Glomerular visceral epithelial cell (primary cell): ENCODE measurements around the gene TNFSF15.

Experiments
- DNase-seq: peaks from one replicate; pipeline ENCODE4 v3.0.0-alpha.2; 2016; ENCODE audit errors: extremely low spot score

The TNFSF15 gene

DNA sequence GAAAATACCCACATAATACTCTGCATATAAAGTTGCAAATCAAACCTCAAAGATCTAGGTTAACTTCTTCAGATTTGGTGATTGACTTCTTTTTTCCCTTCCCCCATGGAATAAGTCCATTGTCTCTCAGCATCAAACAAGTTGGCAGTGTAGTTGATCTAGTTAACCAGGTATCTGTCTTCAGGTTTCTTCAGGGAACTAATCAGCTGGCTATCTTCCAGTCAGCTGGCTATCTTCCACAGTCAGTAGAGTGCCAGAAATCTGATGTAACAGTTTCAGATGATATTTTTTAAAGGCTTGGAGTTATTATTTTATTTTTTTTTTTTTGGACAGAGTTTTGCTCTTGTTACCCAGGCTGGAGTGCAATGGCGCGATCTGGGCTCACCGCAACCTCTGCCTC is 16.8 kb downstream of the TNFSF15 start:
- no peak for DNase-seq

GRCh38 chr9:114787781-114788498 is 17.9 kb downstream of the TNFSF15 start:
- DNase-seq = no peak

GRCh38 chr9:114787214-114787613 is 18.6 kb downstream of the TNFSF15 start:
- DNase-seq = no peak

- peak; percentile 47 for DNase-seq
Observed at GRCh38 chr9:114785866-114786650, 19.8 kb downstream of the TNFSF15 start.

DNA sequence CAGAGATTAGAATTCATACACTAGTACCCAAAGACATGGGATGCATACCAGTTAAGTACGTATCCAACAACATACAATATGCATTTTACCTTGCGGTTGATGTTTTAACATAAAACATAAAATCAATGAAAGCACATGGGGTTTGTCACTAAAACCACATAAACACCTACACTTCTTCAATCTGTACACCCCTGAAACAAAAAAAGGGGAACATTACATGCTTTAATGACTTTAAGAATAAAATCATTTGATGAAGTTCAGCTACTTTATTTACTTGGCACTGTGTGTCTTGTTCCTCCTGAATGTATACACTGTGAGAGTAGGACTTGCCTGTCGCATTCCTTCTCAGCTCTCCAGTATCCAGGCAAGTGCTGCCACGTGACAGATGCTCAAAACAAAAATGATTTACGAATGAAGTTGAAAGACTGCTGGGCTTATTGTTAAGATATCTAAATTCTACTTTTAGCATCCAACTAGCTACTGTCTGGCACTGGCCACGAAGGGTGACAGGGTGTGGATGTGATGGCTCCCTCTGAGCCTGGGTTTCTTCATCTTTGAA is 21.0 kb downstream of the TNFSF15 start:
- DNase-seq = no peak

DNA sequence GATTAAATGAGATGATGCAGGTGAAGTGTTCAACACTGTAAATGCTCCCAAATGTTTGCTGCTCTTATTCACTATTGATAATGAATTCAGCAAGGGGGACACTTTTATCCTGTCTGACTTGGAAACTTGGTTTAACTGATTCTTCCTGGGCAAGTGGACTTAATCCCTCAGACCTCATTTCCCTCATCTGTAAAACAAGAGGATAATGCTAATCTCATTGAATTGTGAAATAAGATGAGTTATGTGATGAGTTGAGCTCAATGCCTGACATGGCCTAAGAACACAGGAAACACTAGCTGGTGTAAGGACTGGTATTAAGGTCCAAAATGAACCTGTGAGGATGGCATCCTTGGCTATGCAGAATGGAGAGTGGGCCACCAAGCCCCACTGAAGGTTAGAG is 23.3 kb downstream of the TNFSF15 start:
- no peak for DNase-seq

DNA sequence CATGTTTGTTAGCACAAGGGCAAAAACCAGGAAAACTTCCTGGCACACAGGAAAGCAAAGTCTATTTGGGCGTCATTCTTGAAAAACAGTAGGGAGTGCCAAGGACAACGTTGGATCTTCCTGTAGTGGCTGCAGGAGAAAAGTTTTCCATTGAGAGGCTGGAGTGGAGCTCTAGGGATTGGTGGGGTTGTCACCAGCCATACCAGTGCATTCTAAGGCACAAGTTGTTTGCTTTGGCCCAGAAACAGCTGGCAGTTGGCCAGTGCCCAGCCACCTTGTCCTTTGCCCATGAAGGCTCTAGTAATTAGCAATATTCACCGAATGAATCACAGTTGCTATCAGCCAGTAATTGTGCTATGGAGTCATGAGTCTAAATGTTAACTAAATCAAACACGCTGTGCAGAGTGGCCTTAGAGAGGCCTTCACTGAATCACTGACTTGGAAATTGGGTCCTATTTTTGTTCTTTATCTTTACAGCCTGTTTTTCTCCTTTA is 26.4 kb downstream of the TNFSF15 start:
- DNase-seq = peak; percentile 94

GRCh38 chr9:114777821-114778609 is 27.8 kb downstream of the TNFSF15 start:
- DNase-seq = no peak

DNA sequence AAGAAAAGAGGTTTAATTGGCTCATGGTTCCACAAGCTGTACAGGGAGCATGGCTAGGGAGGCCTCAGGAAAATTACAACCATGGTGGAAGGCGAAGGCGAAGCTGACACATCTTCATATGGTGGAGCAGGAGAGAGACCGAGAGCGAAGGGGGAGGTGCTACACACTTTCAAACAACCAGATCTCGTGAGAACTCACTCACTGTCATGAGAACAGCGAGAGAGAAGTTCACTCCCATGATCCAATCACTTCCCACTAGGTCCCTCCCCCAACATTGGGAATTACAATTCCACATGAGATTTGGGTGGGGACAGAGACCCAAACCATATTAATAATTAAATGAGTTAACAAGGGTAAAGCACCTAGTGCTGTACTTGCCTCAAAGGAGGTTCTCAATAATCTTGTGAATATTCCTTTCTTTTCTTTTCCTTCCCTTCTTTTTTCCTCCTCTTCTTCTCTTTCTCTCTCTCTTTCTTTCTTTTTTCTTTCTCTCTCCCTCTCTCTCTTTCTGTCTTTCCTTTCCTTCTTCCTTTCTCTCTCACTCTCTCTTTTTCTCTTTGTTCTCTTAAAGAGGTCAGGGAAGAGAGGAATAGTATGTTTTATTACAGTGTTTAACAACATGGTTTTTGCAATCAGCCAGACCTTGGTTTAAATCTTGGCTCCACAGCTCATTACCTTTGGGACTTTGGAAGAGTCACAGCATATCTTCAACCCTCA is 29.0 kb downstream of the TNFSF15 start:
- no peak for DNase-seq

DNA sequence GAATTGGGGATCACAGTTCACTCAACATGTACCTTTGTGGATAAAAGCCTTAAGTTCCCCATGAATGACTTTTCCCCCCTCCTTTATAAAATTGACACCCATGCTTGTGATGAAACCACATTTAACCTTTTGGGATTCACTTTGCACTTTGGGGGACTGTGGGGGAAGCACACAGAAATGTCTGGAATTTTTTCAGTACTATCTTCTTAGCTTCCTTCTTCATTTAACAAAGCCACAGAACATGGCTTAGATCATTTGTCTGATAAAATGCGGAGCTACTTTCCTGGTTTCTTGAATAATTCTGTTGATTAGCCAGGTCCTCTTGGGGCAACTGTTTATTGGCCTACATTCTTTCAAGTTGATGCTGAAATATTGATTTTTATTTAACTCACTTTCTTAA is 29.9 kb downstream of the TNFSF15 start:
- peak; percentile 68 for DNase-seq

- DNase-seq = no peak
Observed at GRCh38 chr9:114775121-114775520, 30.7 kb downstream of the TNFSF15 start.

DNA sequence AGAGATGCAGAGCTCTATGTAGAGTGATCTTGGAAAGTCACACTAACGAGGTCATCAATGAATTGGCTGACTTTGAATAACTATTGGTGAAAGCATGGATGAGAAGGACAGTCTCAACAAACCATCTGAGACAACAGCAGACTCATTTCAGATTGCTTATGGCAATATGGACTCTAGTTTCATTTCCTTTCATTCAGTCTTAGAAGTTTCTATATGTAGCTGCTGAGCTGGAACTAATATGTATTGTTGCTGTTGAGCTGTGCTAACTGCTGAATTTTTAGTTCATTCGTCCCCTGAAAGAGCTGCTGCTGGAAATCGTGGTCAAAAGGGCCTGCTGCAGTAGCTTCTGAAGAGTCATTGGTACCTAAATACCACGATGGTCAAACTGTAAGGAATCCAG is 31.3 kb downstream of the TNFSF15 start:
- peak; percentile 19 for DNase-seq

- no peak for DNase-seq
Observed at GRCh38 chr9:114771889-114772288, 34.0 kb downstream of the TNFSF15 start.

DNA sequence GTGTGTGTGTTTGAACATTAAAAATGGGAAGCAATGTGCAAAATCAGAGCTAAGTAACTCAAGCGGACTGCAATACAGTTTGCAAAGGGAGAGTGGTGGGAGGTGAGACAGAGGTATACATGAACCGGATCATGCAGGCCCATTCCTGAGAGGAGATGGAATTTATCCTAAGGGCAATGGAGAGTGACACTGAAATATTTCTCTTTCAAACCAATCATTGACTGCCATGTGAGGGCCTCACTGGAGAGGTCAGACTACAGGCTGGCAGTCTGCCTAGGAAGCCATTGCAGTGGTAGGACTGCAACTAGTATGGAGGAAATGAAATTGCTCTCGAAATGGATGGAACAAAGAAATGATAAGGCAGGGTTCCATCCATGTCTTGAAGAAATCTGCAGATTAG is 34.8 kb downstream of the TNFSF15 start:
- DNase-seq = no peak

DNA sequence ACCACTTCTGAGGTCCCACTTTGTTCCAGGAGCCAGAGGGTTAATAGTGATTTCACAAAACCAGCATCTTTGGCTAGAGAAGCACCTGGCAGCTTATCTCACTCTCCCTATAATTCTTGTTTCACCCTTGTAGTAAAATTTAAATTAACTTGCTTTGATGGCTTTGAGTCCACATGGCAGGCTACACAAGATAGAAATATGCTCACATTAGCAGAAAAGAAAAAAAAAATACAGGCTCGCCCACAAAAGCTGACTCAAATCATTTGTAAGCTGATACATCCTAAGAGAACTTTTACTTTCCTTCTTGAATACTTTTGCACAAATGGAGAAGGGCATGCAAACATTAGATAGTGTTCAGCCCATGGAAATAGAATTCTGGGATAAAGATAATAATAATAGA is 36.2 kb downstream of the TNFSF15 start:
- DNase-seq = no peak

- no peak for DNase-seq
Observed at GRCh38 chr9:114763220-114763619, 42.6 kb downstream of the TNFSF15 start.

DNA sequence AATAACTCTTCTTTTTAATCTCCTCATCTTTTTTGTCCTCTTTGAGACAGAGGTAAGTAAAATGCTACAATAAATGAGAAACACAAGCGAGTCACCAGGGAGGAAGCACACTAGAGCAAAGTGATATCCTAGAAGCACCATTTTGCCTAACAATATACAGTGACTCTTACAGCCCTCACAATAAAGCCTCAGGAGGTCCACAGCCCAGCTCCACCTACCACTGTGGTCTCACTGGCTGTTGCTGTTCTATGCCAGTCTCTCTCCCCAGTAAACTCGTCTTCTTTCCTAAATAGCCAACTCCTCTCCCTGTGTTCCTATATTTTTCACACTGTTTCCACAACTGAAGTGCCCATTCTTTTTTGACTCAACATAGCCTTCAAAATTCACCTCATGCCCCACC is 44.3 kb downstream of the TNFSF15 start:
- DNase-seq = no peak

GRCh38 chr9:114759512-114760341 is 46.1 kb downstream of the TNFSF15 start:
- no peak for DNase-seq

GRCh38 chr9:114757984-114758383 is 47.9 kb downstream of the TNFSF15 start:
- no peak for DNase-seq

- DNase-seq = no peak
Observed at GRCh38 chr9:114757395-114757794, 48.4 kb downstream of the TNFSF15 start.
